ENCODE measurements around the gene RETN.

RETN gene

GRCh38 chr19:7709932-7710460 lies 41.1 kb downstream of the RETN start:
- ATAC-seq, result no peak

DNA sequence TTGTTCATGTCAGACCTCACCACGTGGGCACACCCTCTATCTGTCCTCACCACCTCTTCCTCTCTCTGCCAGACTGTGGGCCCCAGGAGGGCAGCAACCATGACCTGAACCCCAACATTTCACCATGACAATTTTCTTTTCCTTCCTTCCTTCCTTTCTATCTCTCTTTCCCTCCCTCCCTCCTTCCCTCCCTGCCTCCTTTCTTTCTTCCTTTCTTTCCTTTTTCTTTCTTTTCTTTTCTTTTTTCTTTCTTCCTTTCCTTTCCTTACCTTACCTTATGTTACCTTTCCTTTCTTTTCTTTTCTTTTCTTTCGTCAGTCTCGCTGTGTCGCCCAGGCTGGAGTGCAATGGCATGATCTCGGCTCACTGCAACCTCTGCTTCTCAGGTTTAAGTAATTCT lies 41.8 kb downstream of the RETN start:
- no peak for ATAC-seq

GRCh38 chr19:7715671-7716070 lies 46.8 kb downstream of the RETN start:
- ATAC-seq, result no peak

- ATAC-seq, result no peak
These were observed 47.9 kb downstream of the RETN start for GRCh38 chr19:7716762-7717161.

DNA sequence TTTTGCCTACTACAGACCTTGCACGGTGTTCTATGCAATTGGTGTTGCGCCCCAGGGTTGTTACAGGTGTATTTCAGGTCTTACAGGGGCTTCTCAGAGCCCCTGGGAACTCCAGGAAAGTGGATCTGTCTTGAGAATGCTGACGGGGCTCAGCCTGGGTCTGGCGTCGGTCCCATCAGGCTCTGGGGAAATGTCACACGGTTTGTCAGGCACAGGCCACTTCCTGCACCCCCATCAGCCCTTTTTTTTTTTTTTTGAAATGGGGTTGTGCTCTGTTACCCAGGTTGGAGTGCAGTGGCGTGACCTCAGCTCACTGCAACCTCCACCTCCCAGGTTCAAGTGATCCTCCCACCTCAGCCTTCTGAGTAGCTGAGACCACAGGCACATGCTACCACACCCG lies 49.8 kb downstream of the RETN start:
- ATAC-seq, result no peak

Measured in activated CD4-positive, CD25-positive, alpha-beta regulatory T cell treated with anti-CD3 and anti-CD28 coated beads, Interleukin-2, amount 50 U/mL, for 24 hours (primary cell).